Upper lobe of right lung (tissue), 1 donor: Measurements from ENCODE around the gene MED12L. TPM values are rescaled to one million over a fixed set of nuclear protein-coding genes. Genes with fewer than 3 reads are reported as not detected.

Experiments used
- ATAC-seq: fragments of 200-7000 bp; cut with Tn5 transposase; one replicate; pipeline ENCODE4 v1.9.1; 2020; ENCODE audit warnings: mild to moderate bottlenecking, moderate library complexity
- DNase-seq: peaks from one replicate; pipeline ENCODE4 v3.0.0-alpha.2; 2020
- H3K27ac ChIP-seq: fragments of 200-600 bp; one replicate; pipeline ENCODE4 v1.8.0; 2022
- H3K27me3 ChIP-seq: fragments of 200-600 bp; one replicate; pipeline ENCODE4 v1.8.0; 2022; ENCODE audit warnings: mild to moderate bottlenecking
- H3K36me3 ChIP-seq: fragments of 200-600 bp; one replicate; pipeline ENCODE4 v1.8.0; 2022
- H3K4me1 ChIP-seq: fragments of 200-600 bp; one replicate; pipeline ENCODE4 v1.8.0; 2022
- H3K4me3 ChIP-seq: fragments of 200-600 bp; one replicate; pipeline ENCODE4 v1.8.0; 2022; ENCODE audit warnings: mild to moderate bottlenecking
- H3K9me3 ChIP-seq: fragments of 200-600 bp; one replicate; pipeline ENCODE4 v1.8.0; 2022
- CTCF ChIP-seq: fragments of 200-600 bp; IDR thresholded peaks from one replicate; pipeline ENCODE4 v1.8.0; 2022; ENCODE audit warnings: antibody characterized with exemption
- intact Hi-C: fragments of 100-400 bp; cut with DNase I; formaldehyde crosslinking; loops from one replicate; pipeline ENCODE4 v1.11.0; 2022
- total RNA-seq: library from RNA; stranded (reverse); fragmentation: NEBNext Ultra II Directional; extraction: Animal tissue kit (Norgen Biotek cat#: 25700); gene quantifications from one replicate; pipeline ENCODE4 v1.2.1, GENCODE V29; 2021
- donor health status: DM: no; HTN: yes; CAD: no; lungs with severe emphysema.

Gene MED12L
- total RNA-seq, 1 donor from 2014 or later, result 0.69 TPM

- ATAC-seq (peak; percentile 60), DNase-seq (no peak)
- no peaks in the 10 kb centered on the region for H3K4me1 ChIP-seq
- no peak overlapping the region for H3K4me3 ChIP-seq
- no peaks in the 10 kb centered on the region for H3K36me3 ChIP-seq
- H3K27me3 ChIP-seq, result no peaks in the 10 kb centered on the region
- no peak for TF ChIP-seq CTCF
- no peaks in the 10 kb centered on the region for H3K9me3 ChIP-seq
- intact Hi-C loops, result no loop called here
- no peak overlapping the region for H3K27ac ChIP-seq
These were observed 233.5 kb downstream of the MED12L start for GRCh38 chr3:151318991-151319390.

- no peak for DNase-seq
- no peak overlapping the region for H3K4me3 ChIP-seq
- H3K27ac ChIP-seq, result no peak overlapping the region
- no peaks in the 10 kb centered on the region for H3K36me3 ChIP-seq
- TF ChIP-seq CTCF, result no peak
- H3K27me3 ChIP-seq, result no peaks in the 10 kb centered on the region
- H3K4me1 ChIP-seq, result no peaks in the 10 kb centered on the region
- H3K9me3 ChIP-seq, result no peaks in the 10 kb centered on the region
- no peak for ATAC-seq
- intact Hi-C loops, result no loop called here
These were observed 234.2 kb downstream of the MED12L start for GRCh38 chr3:151319628-151320027.

- Histone ChIP-seq H3K27ac (no peak overlapping the region), H3K36me3 (no peaks in the 10 kb centered on the region), H3K4me3 (no peak overlapping the region), H3K9me3 (no peaks in the 10 kb centered on the region), H3K27me3 (no peaks in the 10 kb centered on the region), H3K4me1 (no peaks in the 10 kb centered on the region)
- DNase-seq, result no peak
- intact Hi-C loops, result no loop called here
- no peak for TF ChIP-seq CTCF
- ATAC-seq, result no peak
These were observed 234.7 kb downstream of the MED12L start for GRCh38 chr3:151320131-151320530.

GRCh38 chr3:151321526-151321925 lies 236.1 kb downstream of the MED12L start:
- no peaks in the 10 kb centered on the region for H3K27me3 ChIP-seq
- intact Hi-C loops, result no loop called here
- no peak for ATAC-seq
- no peaks in the 10 kb centered on the region for H3K36me3 ChIP-seq
- H3K4me1 ChIP-seq, result no peaks in the 10 kb centered on the region
- no peaks in the 10 kb centered on the region for H3K9me3 ChIP-seq
- no peak overlapping the region for H3K27ac ChIP-seq
- TF ChIP-seq CTCF, result no peak
- DNase-seq, result no peak
- H3K4me3 ChIP-seq, result no peak overlapping the region

GRCh38 chr3:151322511-151322910 lies 237.0 kb downstream of the MED12L start:
- Histone ChIP-seq H3K27me3 (no peaks in the 10 kb centered on the region), H3K27ac (no peak overlapping the region), H3K4me1 (peaks cover 4% of the 10 kb centered on the region), H3K36me3 (no peaks in the 10 kb centered on the region), H3K4me3 (no peak overlapping the region), H3K9me3 (no peaks in the 10 kb centered on the region)
- DNase-seq (no peak), ATAC-seq (peak; percentile 75)
- intact Hi-C loops, result no loop called here
- no peak for TF ChIP-seq CTCF

- no peak for DNase-seq
- Histone ChIP-seq H3K36me3 (no peaks in the 10 kb centered on the region), H3K4me1 (peaks cover 4% of the 10 kb centered on the region), H3K9me3 (no peaks in the 10 kb centered on the region), H3K27ac (no peak overlapping the region), H3K27me3 (no peaks in the 10 kb centered on the region), H3K4me3 (peak overlapping the region; percentile 32)
- peak; percentile 73 for TF ChIP-seq CTCF
- no peak for ATAC-seq
- intact Hi-C loops, result no loop called here
These were observed 242.2 kb downstream of the MED12L start for GRCh38 chr3:151327571-151328198.
